ENCODE results near the gene INVS. TPM values are rescaled to one million over a fixed set of nuclear protein-coding genes. Genes with fewer than 3 reads are reported as not detected.

INVS gene
- total and polyA plus RNA-seq, 2 donors (not counting 3 experiments of a cell fraction or from before 2014, with no cell fraction given): 8.5 to 17.9 TPM

DNA sequence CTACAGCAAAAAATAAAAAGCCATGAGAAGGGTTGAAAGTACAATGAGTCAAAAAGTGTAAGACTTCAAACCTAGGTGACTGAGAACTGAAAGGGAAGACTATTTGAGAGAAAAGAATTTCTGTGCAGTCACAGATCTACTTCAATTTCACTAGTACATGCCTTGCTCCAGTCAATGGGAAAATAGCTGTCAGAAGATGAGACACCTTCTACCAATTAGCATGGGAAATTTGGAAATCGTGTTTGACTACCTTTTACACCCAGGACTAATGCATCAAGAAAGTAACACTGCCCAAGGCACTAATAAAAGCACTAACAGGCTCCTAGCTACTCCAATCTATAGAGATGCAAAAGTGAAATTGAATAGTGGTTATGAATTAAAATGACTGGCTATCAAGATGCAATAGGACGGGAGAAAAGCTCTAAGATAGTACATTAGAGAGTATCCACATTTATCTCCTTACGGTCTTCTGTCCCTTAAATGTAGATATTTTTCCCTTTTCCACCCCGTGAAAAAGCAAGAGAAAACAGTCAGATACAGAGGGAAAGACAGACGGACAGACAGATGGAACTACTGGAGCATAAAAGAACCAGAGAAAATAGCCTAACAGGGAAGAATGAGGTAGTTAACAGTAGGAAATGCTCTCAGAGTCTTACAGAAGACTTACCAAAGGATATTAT lies 15.5 kb upstream of the INVS start:
- DNase-seq (ENCODE audit: low read depth, low spot score) (no peak), FAIRE-seq (no peak)
- Histone ChIP-seq H3K36me3 (ENCODE audit: control insufficient read depth in 2 of 2, extremely low read depth in 1 of 2, insufficient read depth in 2 of 2, low read length in 2 of 2) (no peaks in the 10 kb centered on the region), H3K9me3 (replicated peaks; ENCODE audit: control insufficient read depth, insufficient read depth, low read length) (no peaks in the 10 kb centered on the region), H3K79me2 (ENCODE audit: control insufficient read depth, insufficient read depth, low read length) (peaks cover 50% of the 10 kb centered on the region), H3K4me1 (ENCODE audit: control insufficient read depth, extremely low read depth, insufficient read depth, low read length) (peaks cover 22% of the 10 kb centered on the region), H3K9ac (replicated peaks; ENCODE audit: extremely low read depth, insufficient read depth, low read length) (no peak overlapping the region), H3K4me3 (replicated peaks in 1 of 3; ENCODE audit: insufficient read depth in 1 of 3, low read depth in 1 of 3, low read length in 3 of 3) (no peak overlapping the region), H3K27me3 (ENCODE audit: control insufficient read depth in 2 of 2, insufficient read depth in 2 of 2, low read length in 2 of 2) (no peaks in the 10 kb centered on the region), H3K27ac (ENCODE audit: insufficient read depth, low read depth, low read length) (no peak overlapping the region), H3K9me1 (replicated peaks; ENCODE audit: control insufficient read depth, extremely low read depth, insufficient read depth, low read length) (no peaks in the 10 kb centered on the region), H2AFZ (ENCODE audit: low read depth, low read length) (no peak overlapping the region), H3K4me2 (ENCODE audit: insufficient read depth, low read length) (no peak overlapping the region), H4K20me1 (replicated peaks; ENCODE audit: control insufficient read depth, extremely low read depth, insufficient read depth, low read length) (peaks cover 34% of the 10 kb centered on the region)
- TF ChIP-seq POLR2AphosphoS5 (IDR thresholded peaks at IDR 0.05; ENCODE audit: insufficient read depth, low read depth, low read length) (no peak), MYC (IDR thresholded peaks at IDR 0.05; ENCODE audit: low read depth, low read length) (no peak), EZH2 (IDR thresholded peaks at IDR 0.05; ENCODE audit: borderline replicate concordance, low read depth, low read length, severe bottlenecking) (no peak), POLR2A (IDR thresholded peaks at IDR 0.05; ENCODE audit: low read depth, low read length) (no peak), GATA2 (IDR thresholded peaks at IDR 0.05; ENCODE audit: insufficient read depth, insufficient read length, low read depth, low read length) (no peak), JUN (IDR thresholded peaks at IDR 0.05; ENCODE audit: borderline replicate concordance, insufficient read depth, insufficient read length, low read depth) (no peak), FOS (IDR thresholded peaks at IDR 0.05; ENCODE audit: borderline replicate concordance, insufficient read depth, low read length) (no peak)
- TF ChIP-seq, protein P1, sequence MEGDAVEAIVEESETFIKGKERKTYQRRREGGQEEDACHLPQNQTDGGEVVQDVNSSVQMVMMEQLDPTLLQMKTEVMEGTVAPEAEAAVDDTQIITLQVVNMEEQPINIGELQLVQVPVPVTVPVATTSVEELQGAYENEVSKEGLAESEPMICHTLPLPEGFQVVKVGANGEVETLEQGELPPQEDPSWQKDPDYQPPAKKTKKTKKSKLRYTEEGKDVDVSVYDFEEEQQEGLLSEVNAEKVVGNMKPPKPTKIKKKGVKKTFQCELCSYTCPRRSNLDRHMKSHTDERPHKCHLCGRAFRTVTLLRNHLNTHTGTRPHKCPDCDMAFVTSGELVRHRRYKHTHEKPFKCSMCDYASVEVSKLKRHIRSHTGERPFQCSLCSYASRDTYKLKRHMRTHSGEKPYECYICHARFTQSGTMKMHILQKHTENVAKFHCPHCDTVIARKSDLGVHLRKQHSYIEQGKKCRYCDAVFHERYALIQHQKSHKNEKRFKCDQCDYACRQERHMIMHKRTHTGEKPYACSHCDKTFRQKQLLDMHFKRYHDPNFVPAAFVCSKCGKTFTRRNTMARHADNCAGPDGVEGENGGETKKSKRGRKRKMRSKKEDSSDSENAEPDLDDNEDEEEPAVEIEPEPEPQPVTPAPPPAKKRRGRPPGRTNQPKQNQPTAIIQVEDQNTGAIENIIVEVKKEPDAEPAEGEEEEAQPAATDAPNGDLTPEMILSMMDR (IDR thresholded peaks at IDR 0.05; ENCODE audit: extremely low read depth in 1 of 2, insufficient read depth in 1 of 2, low read depth in 1 of 2, low read length in 2 of 2): no peak
- TF ChIP-seq, protein P2, sequence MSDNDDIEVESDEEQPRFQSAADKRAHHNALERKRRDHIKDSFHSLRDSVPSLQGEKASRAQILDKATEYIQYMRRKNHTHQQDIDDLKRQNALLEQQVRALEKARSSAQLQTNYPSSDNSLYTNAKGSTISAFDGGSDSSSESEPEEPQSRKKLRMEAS (IDR thresholded peaks at IDR 0.05; ENCODE audit: insufficient read depth, insufficient read length): no peak
- BruUV-seq (replicated peaks): no TSS peak
- intact Hi-C loops (cut with micrococcal nuclease) (no loop called here), dilution Hi-C loops (cut with MboI; ENCODE audit: extremely low pct_ligation_motif_present, low sequenced_read_pairs) (no loop called here)
- POLR2A ChIA-PET: no interaction called here
- CTCF ChIA-PET: interaction anchor here (0.9 to 1.4 kb wide), 2 partner anchors 32 to 47 kb away, joined by 3 read pairs; no protein-coding TSS in a partner anchor
